GM21367 (cell line): ENCODE data around the gene TM7SF2.
"Not testable (repeated sequence)": the region's sequence is repeated elsewhere in the genome, so short reads cannot be mapped to it uniquely, and the experiment has no call there.

Experiments used
- ATAC-seq: cut with Tn5 transposase; IDR thresholded peaks from one replicate; pipeline ENCODE4 v1.9.1; 2021; ENCODE audit not compliant: unreplicated experiment

TM7SF2 gene

GRCh38 chr11:65114538-65115171 is 3.0 kb downstream of the TM7SF2 start:
- ATAC-seq: no peak

DNA sequence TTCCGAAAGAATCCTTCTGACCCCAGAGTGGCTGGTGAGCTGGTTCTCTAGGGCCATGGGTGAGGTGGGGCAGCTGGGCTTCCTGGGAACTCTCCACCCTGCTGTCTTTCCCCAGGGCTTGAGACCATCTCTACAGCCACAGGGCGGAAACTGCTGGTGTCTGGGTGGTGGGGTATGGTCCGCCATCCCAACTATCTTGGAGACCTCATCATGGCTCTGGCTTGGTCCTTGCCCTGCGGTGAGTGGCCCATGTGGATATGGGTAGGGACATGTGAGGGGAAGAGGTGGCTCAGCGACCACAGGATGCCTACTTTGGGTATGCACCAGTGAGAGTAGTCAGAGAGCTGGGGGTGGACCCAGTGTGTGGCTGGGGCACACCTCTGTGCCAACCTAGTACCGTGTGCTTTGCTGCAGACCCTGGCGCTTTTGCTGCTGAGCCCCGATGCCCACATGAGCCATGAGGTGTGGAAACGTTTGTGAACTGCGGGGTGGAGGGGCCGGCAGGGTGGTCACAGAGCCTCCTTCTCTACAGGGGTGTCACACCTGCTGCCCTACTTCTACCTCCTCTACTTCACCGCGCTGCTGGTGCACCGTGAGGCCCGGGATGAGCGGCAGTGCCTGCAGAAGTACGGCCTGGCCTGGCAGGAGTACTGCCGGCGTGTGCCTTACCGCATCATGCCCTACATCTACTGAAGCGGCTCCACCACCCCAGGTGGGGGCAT is 3.9 kb downstream of the TM7SF2 start:
- ATAC-seq: no peak

- no peak for ATAC-seq
These were observed 4.9 kb downstream of the TM7SF2 start for GRCh38 chr11:65116370-65117205.

DNA sequence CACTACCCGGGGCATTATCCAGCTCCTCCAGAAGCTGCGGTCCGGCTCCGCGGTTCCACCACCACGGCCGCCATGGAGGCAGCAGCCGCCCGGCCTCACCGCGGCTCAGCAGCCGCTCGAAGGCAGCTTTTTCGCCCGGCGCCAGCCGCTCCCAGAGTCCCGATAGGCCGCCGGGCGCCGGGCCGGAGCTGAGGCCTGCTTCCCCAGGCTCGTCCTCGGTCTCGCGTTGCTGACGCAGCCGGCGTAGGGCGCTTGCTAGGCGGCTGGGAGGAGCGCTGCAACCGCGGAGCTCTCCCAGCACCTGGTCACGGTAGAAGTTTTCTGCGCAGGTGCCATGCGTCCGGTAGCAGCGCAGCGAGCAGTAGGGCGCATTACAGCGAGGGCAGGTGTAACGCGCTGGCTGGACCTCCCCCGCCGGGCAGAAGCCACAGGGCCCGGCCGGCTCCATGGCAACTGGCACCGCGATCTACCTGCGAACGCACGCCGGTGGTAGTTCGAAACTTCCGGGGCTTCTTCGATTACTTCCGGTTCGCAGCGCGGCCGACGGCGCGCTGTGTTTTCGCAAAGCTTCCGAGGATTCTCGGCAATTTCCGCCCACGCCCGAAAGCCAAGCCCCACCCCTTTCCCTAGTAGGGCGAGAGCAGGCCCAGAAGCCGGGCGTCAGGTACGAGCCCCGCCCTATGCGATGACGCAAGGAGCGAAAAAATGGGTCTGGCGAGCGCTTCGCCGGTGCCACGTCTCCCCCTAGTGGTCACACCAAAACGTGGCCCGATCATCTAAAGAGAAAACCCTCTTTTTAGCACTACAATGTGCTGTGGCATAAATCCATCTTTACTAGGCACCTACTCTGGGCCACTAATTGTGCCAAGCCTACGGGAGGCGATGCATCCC is 5.8 kb downstream of the TM7SF2 start, which contains the start of gene ZNHIT2:
TSS of gene ZNHIT2 (minus strand) at position 496 of the 891 bp plus-strand sequence. CDS start at position 448, 48 bp downstream.
- ATAC-seq: peak; percentile 47

DNA sequence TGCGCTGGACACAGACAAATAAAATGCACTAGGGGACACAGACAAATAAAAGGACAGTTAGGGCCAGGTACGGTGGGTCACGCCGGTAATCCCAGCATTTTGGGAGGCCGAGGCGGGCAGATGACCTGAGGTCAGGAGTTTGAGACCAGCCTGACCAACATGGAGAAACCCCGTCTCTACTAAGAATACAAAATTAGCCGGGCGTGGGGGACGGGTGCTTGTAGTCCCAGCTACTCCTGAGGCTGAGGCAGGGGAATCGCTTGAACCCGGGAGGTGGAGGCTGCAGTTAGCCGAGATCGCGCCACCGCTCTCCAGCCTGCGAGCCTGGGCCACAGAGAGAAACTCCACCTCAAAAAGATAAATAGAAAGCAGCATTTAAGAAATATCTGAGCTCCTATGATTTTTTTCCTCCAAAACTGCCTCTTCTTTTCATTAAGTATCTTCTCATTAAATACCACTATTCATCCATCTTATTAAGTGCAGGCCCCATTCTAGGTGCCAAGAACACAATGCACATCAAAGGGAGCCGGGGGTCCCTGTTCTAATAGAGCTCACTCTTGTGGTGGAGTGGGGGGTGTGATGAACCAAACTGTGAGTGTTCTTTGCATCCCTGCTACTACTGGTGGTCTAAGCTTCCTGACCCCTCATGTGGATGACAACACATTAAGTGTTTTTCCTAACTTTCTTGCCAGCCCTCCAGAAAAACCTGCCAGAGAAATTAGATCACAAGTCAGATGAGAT is 6.6 kb downstream of the TM7SF2 start:
- no peak for ATAC-seq

DNA sequence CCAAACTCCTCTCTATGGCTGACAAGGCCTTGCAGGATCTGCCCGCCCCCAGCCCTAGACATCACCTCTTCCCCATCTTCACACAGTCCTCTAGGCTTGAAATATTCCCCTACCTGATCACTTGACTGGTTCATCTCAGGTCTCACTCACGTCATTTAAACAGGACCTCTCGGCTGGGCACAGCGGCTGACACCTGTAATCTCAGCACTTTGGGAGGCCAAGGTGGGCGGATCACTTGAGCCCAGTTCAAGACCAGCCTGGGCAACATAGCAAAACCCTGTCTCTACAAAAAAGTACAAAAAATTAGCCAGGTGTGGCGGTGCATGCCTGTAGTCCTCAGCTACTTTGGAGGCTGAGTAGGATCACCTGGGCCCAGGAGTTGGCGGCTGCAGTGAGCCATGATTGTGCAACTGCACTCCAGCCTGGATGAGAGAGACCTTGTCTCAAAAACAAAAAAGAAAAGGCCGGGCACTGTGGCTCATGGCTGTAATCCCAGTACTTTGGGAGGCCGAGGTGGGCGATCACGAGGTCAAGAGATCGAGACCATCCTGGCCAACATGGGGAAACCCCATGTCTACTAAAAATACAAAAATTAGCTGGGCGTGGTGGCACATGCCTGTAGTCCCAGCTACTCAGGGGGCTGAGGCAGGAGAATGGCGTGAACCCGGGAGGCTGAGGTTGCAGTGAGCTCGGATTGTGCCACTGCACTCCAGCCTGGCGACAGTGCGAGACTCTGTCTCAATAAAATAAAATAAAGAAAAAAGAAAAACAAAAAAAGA is 7.4 kb downstream of the TM7SF2 start:
- ATAC-seq: not testable (repeated sequence)

GRCh38 chr11:65119670-65119995 is 8.0 kb downstream of the TM7SF2 start:
- no peak for ATAC-seq

GRCh38 chr11:65120831-65121230 is 9.2 kb downstream of the TM7SF2 start:
- no peak for ATAC-seq

DNA sequence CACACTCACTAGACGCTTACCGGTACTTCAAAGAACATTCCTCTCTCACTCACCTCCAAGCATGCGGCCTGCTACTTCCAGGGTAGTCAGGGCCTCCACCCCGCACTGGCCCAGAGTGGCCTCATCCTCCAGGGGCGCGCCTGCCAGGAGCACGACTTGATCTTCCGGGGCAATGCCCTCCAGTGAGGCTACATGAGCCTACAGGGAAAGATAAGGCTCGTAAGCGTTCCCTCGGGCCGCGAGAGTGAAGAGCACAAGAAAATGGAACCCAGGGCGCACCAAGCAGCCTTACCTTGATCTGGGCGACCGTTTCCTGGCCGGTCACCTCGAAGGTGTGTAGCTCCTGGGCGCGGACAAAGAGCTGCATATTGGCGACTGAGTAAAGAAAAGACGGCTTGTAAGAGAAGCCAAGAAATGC is 9.8 kb downstream of the TM7SF2 start:
- ATAC-seq: no peak

DNA sequence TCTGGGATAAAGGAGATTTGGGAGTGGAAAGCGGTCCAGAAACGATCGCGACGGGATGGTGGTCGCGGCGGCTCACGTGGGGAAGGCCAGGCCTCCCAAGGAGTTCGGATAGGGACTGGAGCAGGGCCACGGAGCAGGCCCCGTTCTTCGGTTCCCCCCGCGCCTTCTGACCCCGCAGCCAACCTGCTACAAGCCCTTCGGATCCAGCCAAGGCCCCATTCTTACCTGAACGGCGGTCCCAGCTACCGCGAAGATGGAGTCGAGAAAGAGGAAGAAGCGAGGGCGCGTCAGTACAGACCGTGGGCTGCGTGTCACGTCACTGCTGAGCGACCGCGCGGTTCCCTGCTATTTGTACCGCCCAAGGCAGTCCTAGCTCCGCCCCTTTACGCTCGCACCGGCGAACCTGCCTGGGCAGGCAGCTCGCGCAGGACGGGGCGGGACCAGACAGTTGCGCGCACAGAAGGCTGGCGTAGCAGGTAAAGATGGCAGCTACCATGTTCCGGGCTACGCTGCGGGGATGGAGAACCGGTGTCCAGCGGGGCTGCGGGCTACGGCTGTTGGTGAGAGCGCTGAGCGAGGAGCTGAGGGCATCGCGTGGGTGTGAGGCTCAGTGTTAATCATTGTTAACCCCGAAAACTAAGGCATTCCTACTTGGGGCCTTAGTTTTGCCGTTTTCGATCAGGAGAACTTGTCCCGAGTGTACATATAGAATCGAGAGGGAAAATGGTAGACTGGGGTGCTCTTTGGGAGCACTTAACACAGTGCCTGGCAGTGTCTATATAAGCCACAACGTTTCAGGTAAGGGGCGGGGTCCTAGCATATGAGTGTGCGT is 10.4 kb downstream of the TM7SF2 start, which contains the start of the genes FAU and MRPL49:
TSS of gene FAU (minus strand) at position 270 of the 832 bp plus-strand sequence. CDS start 321 bp downstream, outside the sequence.
TSS of gene MRPL49 (plus strand) at position 457 of the 832 bp plus-strand sequence. CDS start at position 483, 26 bp downstream.
- ATAC-seq: peak; percentile 48

GRCh38 chr11:65124480-65125196 is 13.0 kb downstream of the TM7SF2 start:
- ATAC-seq: no peak

DNA sequence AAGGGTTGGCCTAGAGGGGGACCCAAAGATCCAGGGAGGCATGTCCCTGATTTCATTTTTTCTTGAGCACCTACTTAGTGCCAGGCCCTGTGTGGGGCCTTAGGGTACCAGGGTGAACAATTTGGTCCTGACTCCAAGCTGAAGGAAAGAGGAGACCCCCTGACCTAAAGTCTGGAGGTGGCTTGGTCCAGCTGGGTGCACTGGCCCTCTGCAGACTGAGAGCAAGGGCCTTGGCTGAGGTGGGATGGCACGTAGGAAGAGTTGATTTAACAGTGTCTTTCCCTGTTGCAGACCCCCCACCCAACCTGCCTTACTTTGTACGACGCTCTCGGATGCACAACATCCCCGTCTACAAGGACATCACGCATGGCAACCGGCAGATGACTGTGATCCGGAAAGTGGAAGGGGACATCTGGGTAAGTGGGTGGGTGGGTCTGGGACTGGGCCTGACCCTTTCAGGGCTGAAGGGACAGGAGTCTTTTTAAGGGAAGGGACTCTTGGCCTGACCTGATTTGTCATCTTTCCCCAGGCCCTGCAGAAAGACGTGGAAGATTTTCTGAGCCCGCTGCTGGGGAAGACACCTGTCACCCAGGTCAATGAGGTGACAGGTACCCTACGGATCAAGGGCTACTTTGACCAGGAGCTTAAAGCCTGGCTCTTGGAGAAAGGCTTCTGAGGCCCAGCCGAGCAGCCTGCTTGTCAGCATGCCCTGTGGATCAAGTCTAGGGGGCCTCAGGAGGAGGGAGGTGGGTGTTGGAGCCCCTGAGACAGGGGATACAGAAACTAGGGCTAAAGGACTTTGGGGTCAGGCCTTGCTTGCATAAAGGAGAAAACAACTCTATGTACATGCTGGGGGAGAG is 13.8 kb downstream of the TM7SF2 start:
- ATAC-seq: no peak

- ATAC-seq: no peak
These were observed 15.1 kb downstream of the TM7SF2 start for GRCh38 chr11:65126624-65127274.

GRCh38 chr11:65127473-65128181 is 16.0 kb downstream of the TM7SF2 start:
- ATAC-seq: no peak
